ENCODE measurements around the gene MAP4K1.
A peak's percentile ranks its signal among the peaks of the same experiment; 100 is the strongest.
"Not testable (repeated sequence)": the region's sequence is repeated elsewhere in the genome, so short reads cannot be mapped to it uniquely, and the experiment has no call there.

Gene MAP4K1

DNA sequence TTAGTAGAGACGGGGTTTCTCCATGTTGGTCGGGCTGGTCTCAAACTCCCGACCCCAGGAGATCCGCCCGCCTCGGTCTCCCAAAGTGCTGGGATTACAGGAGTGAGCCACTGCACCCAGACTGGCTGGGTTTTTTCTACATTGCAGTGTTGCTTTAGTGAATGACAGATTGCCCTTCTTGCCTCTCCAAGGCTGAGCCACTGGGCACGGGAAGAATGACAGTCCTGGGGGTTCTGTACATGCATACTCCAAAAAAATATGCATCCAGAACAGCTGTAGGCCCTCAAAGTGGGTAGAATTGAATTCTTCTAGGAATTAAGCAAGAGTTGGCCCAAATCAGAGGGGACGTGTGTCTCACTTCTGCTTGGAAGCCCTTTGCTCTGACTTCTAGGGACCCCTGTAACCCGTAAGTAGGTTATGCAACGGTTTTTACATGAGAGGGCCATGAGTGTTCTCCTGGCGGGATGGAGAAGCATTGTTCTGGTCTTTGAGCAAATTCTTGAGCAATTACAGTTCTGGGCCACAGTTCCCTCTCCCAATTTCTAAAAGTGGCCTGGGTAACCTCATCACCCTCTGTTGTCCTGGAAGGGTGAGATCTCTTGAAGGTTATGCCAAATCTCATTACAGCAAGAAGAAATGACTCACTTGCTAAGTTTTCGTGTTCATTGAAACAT is 33.3 kb upstream of the MAP4K1 start:
- peak; percentile 97 for DNase-seq (ENCODE audit: low read depth)

- no peak for DNase-seq (ENCODE audit: low read depth)
Observed at GRCh38 chr19:38650172-38650775, 32.5 kb upstream of the MAP4K1 start.

DNA sequence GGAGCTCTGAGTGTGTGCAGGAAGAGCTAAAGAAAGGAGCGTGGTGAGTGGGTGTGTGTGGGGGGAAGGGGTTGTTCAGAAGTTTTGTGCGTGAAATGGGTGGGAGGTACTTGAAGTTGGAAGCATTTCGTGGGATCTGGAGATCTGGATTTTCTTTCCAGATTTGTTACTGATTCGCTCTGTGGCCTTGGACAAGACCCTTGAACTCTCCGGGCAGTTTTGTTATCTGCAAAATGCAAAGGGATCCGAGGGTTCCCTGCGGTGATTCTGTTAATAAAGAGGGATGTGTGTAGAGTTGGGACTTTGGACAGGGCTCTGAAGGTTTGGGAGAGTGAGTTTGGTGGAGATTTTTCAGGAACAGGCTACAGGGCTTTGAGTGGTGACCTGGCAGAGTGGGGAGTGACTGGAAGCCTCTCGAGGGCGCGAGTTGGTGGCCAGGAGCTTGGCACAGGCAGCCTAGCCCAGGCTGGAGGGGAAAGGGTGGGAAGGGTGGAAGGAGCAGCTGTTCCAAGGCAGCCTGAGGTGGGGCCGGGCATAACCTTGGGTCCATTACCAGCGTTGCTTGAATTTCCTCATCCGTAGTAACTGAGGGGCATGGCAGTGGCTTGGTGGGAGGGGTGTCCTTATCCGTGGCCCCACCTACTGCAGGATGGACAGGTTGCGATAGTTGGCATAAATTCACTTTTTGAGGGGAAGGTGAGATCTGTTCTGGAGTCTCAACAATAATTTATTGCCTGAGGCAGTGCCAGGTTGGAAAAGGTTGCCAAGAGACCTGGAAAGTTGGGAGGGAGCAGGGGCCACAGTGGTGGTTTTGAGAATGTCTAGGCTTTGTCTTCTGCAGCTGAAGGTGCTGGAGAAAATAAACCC is 31.8 kb upstream of the MAP4K1 start:
- no peak for DNase-seq (ENCODE audit: low read depth)

- no peak for DNase-seq (ENCODE audit: low read depth)
Observed at GRCh38 chr19:38648769-38649304, 31.1 kb upstream of the MAP4K1 start.

DNA sequence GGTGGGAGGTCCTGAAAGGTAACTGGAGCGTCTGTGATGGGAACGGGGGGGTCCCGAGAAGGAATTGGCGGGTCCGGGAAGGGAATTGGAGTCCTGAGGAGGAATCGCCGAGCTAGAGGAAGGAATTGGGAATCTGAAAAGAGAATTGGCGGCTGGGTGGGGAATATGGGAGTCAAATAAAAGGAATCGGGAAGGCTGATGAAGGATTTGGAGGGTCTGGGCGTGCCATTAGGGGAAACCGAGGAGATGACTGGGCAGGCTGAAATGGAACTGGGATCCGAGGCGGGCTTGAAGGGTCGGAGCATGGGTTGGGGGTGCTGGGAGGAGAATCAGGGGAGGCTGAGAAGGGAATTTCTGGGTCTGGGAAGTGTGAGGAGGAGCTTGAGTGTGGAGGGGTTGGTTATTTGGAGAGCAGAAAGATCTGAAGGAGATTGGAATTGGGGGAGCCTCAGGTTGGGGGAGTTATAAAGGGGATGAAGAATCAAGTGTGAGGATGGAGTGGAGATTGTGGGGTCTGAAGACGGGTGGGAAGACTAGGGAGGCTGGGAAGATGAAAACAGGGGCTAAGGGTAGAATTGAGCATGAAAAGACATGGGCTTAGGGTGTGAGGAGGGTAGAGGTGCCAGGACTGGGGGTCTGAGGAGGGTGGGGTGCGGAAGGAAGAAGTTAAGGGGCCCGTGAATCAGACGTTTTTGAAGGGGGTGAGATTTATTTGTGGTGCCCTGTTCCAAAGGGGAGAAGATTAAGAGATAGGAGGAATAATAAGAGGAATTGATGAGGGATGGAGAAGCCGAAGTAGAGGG is 30.4 kb upstream of the MAP4K1 start:
- no peak for DNase-seq (ENCODE audit: low read depth)

DNA sequence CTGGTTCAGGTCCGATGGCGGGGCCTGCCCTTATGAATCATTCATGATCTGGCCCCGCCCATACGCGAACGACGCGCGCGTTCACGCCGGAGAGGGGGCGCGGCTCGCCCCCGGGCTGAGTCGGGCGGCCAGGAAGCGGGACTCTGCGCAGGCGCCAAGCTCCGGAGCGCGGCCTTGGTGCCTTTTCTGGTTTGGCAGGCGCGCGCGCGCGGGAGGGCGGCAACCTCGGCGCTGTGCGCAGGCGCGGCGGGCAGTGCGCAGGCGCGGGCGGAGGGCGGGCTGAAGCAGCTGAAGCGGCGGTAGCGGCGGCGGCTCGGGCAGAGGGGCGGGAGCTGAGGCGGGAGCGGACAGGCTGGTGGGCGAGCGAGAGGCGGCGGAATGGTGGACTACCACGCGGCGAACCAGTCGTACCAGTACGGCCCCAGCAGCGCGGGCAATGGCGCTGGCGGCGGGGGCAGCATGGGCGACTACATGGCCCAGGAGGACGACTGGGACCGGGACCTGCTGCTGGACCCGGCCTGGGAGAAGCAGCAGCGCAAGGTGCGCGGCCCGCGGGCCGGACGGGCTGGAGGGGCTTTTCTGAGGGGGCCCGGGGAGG is 29.7 kb upstream of the MAP4K1 start, which contains the start of gene ACTN4:
Gene ACTN4, plus strand, starts transcription at position 282 of the 598 bp plus-strand sequence. Its CDS starts 97 bp downstream, at position 379.
- DNase-seq (ENCODE audit: low read depth): peak; percentile 74

DNA sequence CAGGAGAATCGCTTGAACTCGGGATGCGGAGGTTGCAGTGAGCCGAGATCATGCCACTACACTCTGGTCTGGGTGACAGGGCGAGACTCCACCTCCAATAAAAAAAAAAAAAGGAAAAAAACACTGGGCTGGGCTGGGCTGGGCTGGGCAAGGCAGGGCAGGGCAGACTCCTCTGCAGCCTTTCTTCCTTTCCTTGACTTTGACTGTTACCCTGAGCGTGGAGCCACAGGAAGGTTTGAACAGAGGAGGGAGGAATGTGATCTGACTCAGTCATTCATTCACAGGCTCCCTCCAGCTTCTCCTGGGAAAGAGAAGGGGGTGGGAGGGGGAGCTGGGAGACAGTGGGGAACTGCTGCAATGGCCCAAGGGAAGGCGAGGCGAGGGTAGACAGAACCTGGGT is 27.0 kb upstream of the MAP4K1 start:
- no peak for DNase-seq (ENCODE audit: low read depth)

DNA sequence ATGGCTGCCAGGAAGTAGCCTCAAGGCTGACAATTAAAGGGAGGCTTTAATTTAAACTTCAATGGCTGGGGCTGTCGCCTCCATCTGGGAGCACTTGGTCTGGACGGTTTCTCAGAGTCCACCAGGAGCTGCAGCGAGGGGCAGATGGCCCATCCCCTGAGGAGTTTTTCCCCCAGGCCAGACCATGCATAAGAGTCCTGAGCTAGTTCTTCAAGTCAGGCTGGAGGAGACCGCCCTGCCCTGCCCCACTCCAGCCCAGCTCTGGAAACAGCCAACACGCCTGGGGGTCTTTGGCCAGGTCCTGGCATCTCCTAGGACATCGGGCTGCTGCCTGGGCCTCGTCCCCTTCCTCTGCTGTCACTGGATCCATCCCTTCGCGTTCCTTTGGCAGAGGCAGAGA is 24.4 kb upstream of the MAP4K1 start:
- no peak for DNase-seq (ENCODE audit: low read depth)

GRCh38 chr19:38640368-38640767 is 22.6 kb upstream of the MAP4K1 start:
- no peak for DNase-seq (ENCODE audit: low read depth)

DNA sequence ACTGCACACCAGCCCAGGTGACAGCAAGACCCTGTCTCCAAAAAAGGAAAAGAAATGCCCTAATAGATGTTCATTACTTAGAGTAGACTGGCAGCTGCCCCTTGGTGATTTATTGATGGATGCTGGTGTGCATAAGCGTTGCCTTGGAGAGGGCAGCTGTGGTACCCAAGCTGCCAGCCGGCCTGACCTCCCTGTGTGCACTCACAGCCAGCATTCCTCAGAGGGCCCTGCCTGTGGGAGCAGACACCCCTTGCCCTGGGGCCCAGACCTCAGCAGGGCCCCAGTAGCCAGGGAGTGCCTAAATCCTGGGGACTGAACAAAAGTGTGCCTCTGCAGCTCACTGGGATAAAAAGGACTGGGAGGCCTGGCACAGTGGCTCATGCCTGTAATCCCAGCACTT is 21.9 kb upstream of the MAP4K1 start:
- no peak for DNase-seq (ENCODE audit: low read depth)

DNA sequence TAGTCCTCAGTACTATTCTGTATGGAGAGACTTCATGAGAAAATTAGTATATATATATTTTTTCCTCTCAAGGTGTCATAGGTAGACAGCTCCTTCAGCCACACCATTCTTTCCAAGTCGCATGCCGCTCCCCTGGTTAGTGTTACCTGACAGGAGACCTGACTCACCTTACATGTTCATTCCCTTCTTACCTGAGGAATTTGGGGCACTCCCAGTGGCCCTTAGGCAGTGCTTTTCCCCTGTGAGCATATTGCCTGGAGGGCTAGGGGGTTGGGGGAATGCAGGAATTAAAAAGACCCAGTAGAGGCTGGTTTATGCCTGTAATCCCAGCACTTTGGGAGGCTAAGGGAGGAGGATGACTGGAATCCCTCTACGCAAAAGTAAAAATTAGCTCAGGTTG is 20.7 kb upstream of the MAP4K1 start:
- DNase-seq (ENCODE audit: low read depth): no peak

GRCh38 chr19:38635483-38636399 is 18.0 kb upstream of the MAP4K1 start:
- no peak for DNase-seq (ENCODE audit: low read depth)

- no peak for DNase-seq (ENCODE audit: low read depth)
Observed at GRCh38 chr19:38634757-38635482, 17.2 kb upstream of the MAP4K1 start.

GRCh38 chr19:38632476-38633213 is 14.9 kb upstream of the MAP4K1 start:
- no peak for DNase-seq (ENCODE audit: low read depth)

GRCh38 chr19:38631811-38632475 is 14.2 kb upstream of the MAP4K1 start:
- DNase-seq (ENCODE audit: low read depth): not testable (repeated sequence)

DNA sequence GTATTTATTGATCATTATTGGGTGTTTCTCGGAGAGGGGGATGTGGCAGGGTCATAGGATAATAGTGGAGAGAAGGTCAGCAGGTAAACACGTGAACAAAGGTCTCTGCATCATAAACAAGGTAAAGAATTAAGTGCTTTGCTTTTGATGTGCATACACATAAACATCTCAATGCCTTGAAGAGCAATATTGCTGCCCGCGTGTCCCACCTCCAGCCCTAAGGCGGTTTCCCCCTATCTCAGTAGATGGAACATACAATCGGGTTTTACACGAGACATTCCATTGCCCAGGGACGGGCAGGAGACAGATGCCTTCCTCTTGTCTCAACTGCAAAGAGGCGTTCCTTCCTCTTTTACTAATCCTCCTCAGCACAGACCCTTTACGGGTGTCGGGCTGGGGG is 13.5 kb upstream of the MAP4K1 start:
- DNase-seq (ENCODE audit: low read depth): not testable (repeated sequence)

DNA sequence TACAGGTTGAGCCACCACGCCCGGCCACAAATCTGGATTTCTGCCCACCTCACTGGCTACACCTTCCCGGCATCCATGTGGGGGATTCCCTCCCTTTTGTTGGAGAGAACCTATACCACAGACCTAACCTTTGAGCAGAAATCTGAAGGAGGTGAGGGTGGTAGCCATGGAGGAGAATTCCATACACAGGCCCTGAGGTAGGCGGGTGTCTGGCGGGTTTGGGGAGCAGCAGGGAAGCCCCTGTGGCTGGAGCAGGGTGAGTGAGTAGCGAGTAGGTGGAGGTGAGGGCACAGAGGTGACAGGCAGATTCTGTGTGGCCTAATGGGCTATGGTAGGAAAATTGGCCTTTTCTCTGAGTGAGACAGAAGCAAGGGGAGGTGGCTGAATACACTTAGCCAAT is 11.8 kb upstream of the MAP4K1 start:
- no peak for DNase-seq (ENCODE audit: low read depth)

GRCh38 chr19:38626401-38626800 is 8.6 kb upstream of the MAP4K1 start:
- DNase-seq (ENCODE audit: low read depth): no peak
